ENCODE results near the gene CNKSR3.
"Not testable (repeated sequence)": the region's sequence is repeated elsewhere in the genome, so short reads cannot be mapped to it uniquely, and the experiment has no call there.

CNKSR3 gene

DNA sequence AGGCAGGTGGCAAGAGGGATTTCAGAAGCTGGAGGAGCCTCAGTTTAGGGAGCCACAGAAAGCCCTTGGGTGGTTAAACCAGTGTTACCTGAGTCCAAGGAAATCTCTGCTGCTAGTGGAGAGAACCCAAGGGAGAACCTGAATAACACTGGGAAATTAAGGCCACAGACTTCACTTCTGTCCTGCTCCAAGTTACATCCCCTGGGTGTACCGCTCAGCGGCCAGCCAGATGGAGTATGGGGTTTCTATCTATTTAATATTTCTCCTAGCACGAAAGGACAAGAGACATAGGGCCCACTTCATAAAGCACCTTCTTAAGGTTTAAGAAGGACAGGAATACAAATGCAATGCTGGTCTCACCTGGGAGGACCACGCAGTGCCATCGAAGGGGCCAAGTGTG lies 5.8 kb upstream of the CNKSR3 start:
- H3K27ac Mint-ChIP-seq: peak overlapping the region; percentile 80
- peaks cover 5% of the 10 kb centered on the region for H3K36me3 Mint-ChIP-seq (ENCODE audit: low read depth)
- DNase-seq: no peak
- H3K4me3 Mint-ChIP-seq: no peak overlapping the region
- H3K9me3 Mint-ChIP-seq: peaks cover under 1% of the 10 kb centered on the region
- H3K4me1 Mint-ChIP-seq: peaks cover 48% of the 10 kb centered on the region
- H3K27me3 Mint-ChIP-seq (ENCODE audit: low read depth, poor library complexity): no peaks in the 10 kb centered on the region
- TF ChIP-seq, protein P1, sequence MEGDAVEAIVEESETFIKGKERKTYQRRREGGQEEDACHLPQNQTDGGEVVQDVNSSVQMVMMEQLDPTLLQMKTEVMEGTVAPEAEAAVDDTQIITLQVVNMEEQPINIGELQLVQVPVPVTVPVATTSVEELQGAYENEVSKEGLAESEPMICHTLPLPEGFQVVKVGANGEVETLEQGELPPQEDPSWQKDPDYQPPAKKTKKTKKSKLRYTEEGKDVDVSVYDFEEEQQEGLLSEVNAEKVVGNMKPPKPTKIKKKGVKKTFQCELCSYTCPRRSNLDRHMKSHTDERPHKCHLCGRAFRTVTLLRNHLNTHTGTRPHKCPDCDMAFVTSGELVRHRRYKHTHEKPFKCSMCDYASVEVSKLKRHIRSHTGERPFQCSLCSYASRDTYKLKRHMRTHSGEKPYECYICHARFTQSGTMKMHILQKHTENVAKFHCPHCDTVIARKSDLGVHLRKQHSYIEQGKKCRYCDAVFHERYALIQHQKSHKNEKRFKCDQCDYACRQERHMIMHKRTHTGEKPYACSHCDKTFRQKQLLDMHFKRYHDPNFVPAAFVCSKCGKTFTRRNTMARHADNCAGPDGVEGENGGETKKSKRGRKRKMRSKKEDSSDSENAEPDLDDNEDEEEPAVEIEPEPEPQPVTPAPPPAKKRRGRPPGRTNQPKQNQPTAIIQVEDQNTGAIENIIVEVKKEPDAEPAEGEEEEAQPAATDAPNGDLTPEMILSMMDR (IDR thresholded peaks at IDR 0.05): no peak

DNA sequence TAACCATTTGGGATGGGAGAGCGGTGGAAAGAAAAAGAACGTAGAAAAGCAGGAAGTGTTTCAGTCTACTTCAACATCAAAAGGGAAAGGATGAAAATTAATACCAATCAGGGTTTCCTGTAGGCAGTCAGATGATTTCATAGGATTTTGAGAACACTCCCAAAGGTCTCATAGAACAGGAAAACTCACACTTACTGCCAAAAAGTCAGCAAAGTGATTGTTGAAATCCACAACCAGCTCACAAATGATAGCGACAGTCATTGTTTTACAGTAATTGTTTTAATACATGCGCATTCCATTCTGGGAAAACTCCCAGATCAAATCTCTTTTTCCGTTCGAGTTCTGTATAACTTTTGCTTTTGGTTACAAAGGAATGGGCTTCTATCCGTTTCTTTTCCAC lies 5.3 kb upstream of the CNKSR3 start:
- no peak overlapping the region for H3K4me3 Mint-ChIP-seq

DNA sequence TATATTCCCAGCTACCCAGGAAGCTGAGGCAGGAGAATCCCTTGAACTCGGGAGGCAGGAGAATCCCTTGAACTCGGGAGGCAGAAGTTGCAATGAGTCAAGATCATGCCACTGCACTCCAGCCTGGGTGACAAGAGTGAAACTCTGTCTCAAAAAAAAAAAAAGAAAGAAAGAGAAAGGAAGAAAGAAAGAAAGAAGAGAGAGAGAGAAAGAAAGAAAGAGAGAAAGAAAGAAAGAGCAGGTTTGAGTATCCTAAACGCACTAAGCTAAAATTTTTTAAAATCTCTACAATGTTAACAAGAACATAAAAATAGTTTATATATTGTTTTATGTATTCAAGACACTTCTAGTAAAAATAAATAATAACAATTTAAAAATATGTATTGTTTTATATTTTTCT lies 4.6 kb upstream of the CNKSR3 start:
- not testable (repeated sequence) for DNase-seq; H3K4me3 Mint-ChIP-seq; H3K36me3 Mint-ChIP-seq (ENCODE audit: low read depth); H3K27ac Mint-ChIP-seq; H3K9me3 Mint-ChIP-seq; H3K27me3 Mint-ChIP-seq (ENCODE audit: low read depth, poor library complexity)
- H3K4me1 Mint-ChIP-seq: peaks cover 48% of the 10 kb centered on the region

More for the DNA sequence above, 5.3 kb upstream of the CNKSR3 start:
- Mint-ChIP-seq H3K27ac (peak overlapping the region; percentile 80), H3K36me3 (ENCODE audit: low read depth) (peaks cover 5% of the 10 kb centered on the region), H3K4me1 (peaks cover 51% of the 10 kb centered on the region), H3K27me3 (ENCODE audit: low read depth, poor library complexity) (no peaks in the 10 kb centered on the region), H3K9me3 (no peaks in the 10 kb centered on the region)
- TF ChIP-seq, protein P1 (IDR thresholded peaks at IDR 0.05): no peak
- DNase-seq: no peak

DNA sequence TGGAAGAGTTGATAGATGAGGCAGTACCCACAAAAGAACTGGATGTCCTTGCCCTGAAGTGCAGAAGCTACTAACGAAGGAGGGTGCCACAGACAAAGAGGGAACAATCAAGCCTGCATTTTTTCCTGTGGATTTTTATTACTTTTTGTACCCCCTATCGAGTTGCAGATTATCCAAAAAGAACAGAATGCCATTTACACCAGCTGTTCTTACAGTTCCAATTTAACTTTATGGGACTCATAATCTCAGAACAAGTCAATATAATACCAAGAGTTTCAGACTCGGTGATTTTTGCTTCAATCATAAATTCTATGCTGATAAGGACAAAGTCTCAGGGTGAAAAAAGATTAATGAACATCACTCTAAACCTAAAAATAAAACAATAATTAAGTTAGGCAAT lies 4.0 kb upstream of the CNKSR3 start:
- H3K9me3 Mint-ChIP-seq: no peaks in the 10 kb centered on the region
- H3K36me3 Mint-ChIP-seq (ENCODE audit: low read depth): no peaks in the 10 kb centered on the region
- no peak overlapping the region for H3K27ac Mint-ChIP-seq
- H3K27me3 Mint-ChIP-seq (ENCODE audit: low read depth, poor library complexity): no peaks in the 10 kb centered on the region
- no peak for DNase-seq
- H3K4me1 Mint-ChIP-seq: peaks cover 42% of the 10 kb centered on the region
- TF ChIP-seq, protein P1 (IDR thresholded peaks at IDR 0.05): no peak
- H3K4me3 Mint-ChIP-seq: no peak overlapping the region

DNA sequence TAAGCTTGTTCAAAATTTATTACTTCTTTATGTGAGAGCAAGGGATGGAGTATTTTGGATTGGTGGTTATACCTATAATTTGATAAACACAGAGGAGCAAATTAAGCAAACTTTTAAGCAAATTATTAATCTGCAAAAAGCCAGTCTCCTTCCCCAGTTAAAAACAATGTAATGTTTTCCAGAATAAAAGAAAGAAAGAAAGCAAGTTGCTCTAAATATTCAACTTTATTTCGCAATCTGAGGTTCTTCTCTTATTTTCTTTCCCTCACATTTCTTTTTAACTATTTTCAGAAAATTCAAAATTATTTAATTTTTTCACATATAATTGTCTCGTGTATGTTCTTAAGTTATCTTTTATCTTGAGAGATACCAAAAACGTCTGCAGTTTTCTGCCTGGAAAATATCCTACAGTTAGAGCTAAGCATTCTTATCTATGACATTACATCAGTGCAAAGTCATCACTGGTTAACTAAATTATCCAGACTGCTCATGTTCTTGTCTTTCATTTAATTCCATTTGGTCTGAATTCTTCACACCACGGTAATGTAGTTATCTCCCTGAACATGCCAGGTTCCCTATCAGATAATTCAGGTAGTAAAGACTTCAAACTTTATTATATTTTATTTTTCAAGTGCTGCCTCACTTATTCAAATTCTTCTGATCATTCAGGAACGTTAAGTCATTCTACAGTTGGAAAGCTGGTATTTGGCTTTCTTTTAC lies 3.3 kb upstream of the CNKSR3 start:
- no peak overlapping the region for H3K4me3 Mint-ChIP-seq
- H3K27me3 Mint-ChIP-seq (ENCODE audit: low read depth, poor library complexity): no peaks in the 10 kb centered on the region
- no peaks in the 10 kb centered on the region for H3K36me3 Mint-ChIP-seq (ENCODE audit: low read depth)
- no peak for DNase-seq
- peaks cover 42% of the 10 kb centered on the region for H3K4me1 Mint-ChIP-seq
- H3K27ac Mint-ChIP-seq: no peak overlapping the region
- no peaks in the 10 kb centered on the region for H3K9me3 Mint-ChIP-seq
- TF ChIP-seq, protein P1 (IDR thresholded peaks at IDR 0.05): no peak

DNA sequence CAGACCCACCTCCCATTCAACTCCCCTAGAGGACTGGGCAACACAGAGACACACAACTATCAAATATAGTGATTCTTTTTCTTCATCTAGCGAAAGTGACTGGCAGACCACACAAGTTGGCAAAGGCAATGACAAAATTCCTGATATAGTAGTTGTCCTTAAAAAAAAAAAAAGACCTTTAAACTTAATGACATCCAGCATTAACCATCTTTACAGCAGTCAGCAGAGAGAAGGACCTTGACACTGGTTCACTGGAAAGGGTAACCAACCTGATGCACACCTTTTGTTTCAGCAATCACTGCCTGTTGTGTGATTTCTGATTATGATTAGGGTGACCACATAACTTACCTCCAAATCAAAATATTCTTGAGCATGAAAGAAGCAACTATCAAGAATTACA lies 1.7 kb upstream of the CNKSR3 start:
- Mint-ChIP-seq H3K4me1 (peaks cover 58% of the 10 kb centered on the region), H3K4me3 (no peak overlapping the region), H3K36me3 (ENCODE audit: low read depth) (no peaks in the 10 kb centered on the region), H3K9me3 (no peaks in the 10 kb centered on the region), H3K27ac (no peak overlapping the region), H3K27me3 (ENCODE audit: low read depth, poor library complexity) (no peaks in the 10 kb centered on the region)
- DNase-seq: no peak
- TF ChIP-seq, protein P1 (IDR thresholded peaks at IDR 0.05): no peak

Data from nephron progenitor cell (in vitro differentiated cells).